Esophagus muscularis mucosa (tissue), 4 donors: ENCODE data around the gene HEATR5A. TPM values are rescaled to one million over a fixed set of nuclear protein-coding genes. Genes with fewer than 3 reads are reported as not detected.

ENCODE experiments used
- DNase-seq: peaks from one replicate; pipeline ENCODE4 v3.0.0-alpha.2; 2017; ENCODE audit errors: extremely low spot score
- H3K27ac ChIP-seq, 4 donors: fragments of 200-600 bp; sonication (generic); replicated peaks in 1 of 4; 1 replicate in 3 of 4; 2 replicates in 1 of 4; pipeline ENCODE4 v1.5.1; 2016 to 2019; ENCODE audit warnings: mild to moderate bottlenecking in 1 of 4
- H3K27me3 ChIP-seq, 4 donors: fragments of 200-600 bp; sonication (generic); one replicate each; pipeline versions ENCODE4 v1.5.1 to v1.6.0; 2016 to 2019
- H3K36me3 ChIP-seq, 4 donors: fragments of 200-600 bp; sonication (generic); one replicate each; pipeline ENCODE4 v1.5.1; 2016 to 2019
- H3K4me1 ChIP-seq, 4 donors: fragments of 200-600 bp; sonication (generic); one replicate each; pipeline ENCODE4 v1.5.1; 2016 to 2019
- H3K4me3 ChIP-seq, 4 donors: fragments of 200-600 bp; sonication (generic); 1 replicate in 2 of 4; 2 replicates in 2 of 4; pipeline ENCODE4 v1.5.1; 2016 to 2019; ENCODE audit warnings: mild to moderate bottlenecking in 4 of 4, moderate library complexity in 1 of 4
- H3K9me3 ChIP-seq, 4 donors: fragments of 200-600 bp; sonication (generic); 1 replicate in 3 of 4; 2 replicates in 1 of 4; pipeline ENCODE4 v1.5.1; 2016 to 2019
- CTCF ChIP-seq, 3 experiments: fragments of 200-600 bp in 2 of 3; fragments of 450-650 bp in 1 of 3; sonication (generic) in 2 of 3; IDR thresholded peaks; one replicate each; pipeline ENCODE4 v1.5.1; 2017 to 2019; ENCODE audit warnings: antibody characterized with exemption in 3 of 3, mild to moderate bottlenecking in 2 of 3, moderate library complexity in 1 of 3
- EP300 ChIP-seq: sonication (generic); formaldehyde crosslinking; IDR thresholded peaks from one replicate; pipeline ENCODE4 v1.6.1; 2017; ENCODE audit warnings: antibody characterized with exemption
- POLR2A ChIP-seq: fragments of 450-650 bp; IDR thresholded peaks from one replicate; pipeline ENCODE4 v1.6.1; 2017; ENCODE audit warnings: antibody characterized with exemption, moderate library complexity, mild to moderate bottlenecking, low read depth
- POLR2AphosphoS5 ChIP-seq, 2 donors: sonication (generic); formaldehyde crosslinking; IDR thresholded peaks; one replicate each; pipeline ENCODE4 v1.6.1; 2017; ENCODE audit warnings: antibody characterized with exemption in 2 of 2
- WGBS: methylation state at CpG from one replicate; pipeline ENCODE4 v1.1.5; 2018; 5-methylcytosine and 5-hydroxymethylcytosine counted together
- intact Hi-C: fragments of 100-400 bp; cut with DNase I; formaldehyde crosslinking; loops from one replicate; pipeline ENCODE4 v1.15.1; 2023
- total RNA-seq, 4 donors: library from RNA; depleted of rRNA; stranded (reverse); fragments of >200 nt; gene quantifications; one replicate each; pipeline versions ENCODE4 v1.1.0 to v1.2.1, GENCODE V29; 2016

The HEATR5A gene
- total RNA-seq, 4 donors from 2014 or later = 24.1 to 38.2 (median 28.2) TPM

- intact Hi-C loops = loop anchor here (2.0 to 5.0 kb wide), 2 partner anchors 36 to 103 kb away; partner anchors contain the start of genes HEATR5A and NUBPL
- Histone ChIP-seq H3K4me3 (peak overlapping the region; percentile 66 to 78 (median 72)), H3K4me1 (peaks cover 12 to 35% (median 31%) of the 10 kb centered on the region in 4 donors), H3K27ac (peak overlapping the region; percentile 85 to 94 (median 88)), H3K27me3 (no peaks in the 10 kb centered on the region), H3K9me3 (no peaks in the 10 kb centered on the region), H3K36me3 (peaks cover 0 to 2% (median under 1%) of the 10 kb centered on the region in 4 donors)
- TF ChIP-seq CTCF (IDR thresholded peaks at IDR 0.05) (no peak), EP300 (no peak), POLR2A (no peak), POLR2AphosphoS5 (IDR thresholded peaks at IDR 0.05) (no peak)
- WGBS = 61% methylated on average over 11 of the region's 11 CpGs
- DNase-seq = no peak
These were observed 37.6 kb upstream of the HEATR5A start for GRCh38 chr14:31457665-31458659.

- Histone ChIP-seq H3K36me3 (peaks cover 1 to 11% (median 8%) of the 10 kb centered on the region in 4 donors), H3K4me3 (peak within 1 kb of the TSS; percentile 66 to 78 (median 72)), H3K27me3 (no peaks in the 10 kb centered on the region), H3K4me1 (peaks cover 12 to 35% (median 31%) of the 10 kb centered on the region in 4 donors), H3K27ac (peak within 1 kb of the TSS; percentile 85 to 94 (median 88)), H3K9me3 (no peaks in the 10 kb centered on the region)
- whole genome bisulfite sequencing = 2% methylated on average over 20 of the region's 70 CpGs
- TF ChIP-seq POLR2AphosphoS5 (IDR thresholded peaks at IDR 0.05) (peak; percentile 91 to 93), CTCF (IDR thresholded peaks at IDR 0.05) (peak in 1 of 3 experiments; percentile 17), POLR2A (no peak)
- DNase-seq = peak; percentile 96
- intact Hi-C loops = loop anchor here (2.0 to 5.0 kb wide), 2 partner anchors 35 to 104 kb away; partner anchors contain the start of genes HEATR5A and NUBPL
These were observed 36.7 kb upstream of the HEATR5A start, which contains the start of gene DTD2 for GRCh38 chr14:31456841-31457664. TSS of gene DTD2 (minus strand) at chr14:31457506. CDS start at chr14:31457393, 113 bp downstream.

DNA sequence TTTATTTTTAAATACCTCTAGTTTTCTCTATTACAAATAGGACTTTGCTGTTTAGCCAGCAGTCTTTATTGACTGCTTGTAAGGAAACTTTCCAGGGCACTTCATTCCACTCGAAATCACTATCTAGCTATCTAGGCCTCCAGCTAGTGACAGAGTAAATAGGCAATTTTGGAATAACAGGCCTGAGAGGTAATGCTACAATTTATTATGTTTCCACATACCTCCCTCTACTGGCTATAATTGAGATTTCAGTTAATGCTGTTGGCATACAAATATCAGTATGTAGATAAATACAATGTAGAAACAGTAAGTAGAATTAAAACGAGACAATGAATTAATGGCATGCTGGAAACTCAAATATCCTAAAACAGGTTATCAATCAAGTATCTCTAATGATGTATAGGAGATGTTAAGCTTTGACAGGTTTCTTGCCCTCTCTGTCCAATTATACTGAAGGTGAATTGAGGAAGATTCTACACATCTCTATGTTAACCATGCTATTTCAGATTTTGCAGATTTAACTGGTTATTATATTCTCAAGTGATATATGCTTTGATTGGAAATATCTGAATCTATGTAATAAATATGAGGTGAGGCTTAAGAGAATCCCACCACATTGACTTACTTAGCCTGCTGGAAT, 29.7 kb upstream of the HEATR5A start:
- TF ChIP-seq CTCF (IDR thresholded peaks at IDR 0.05) (peak; percentile 36 to 66 (median 53)), POLR2AphosphoS5 (IDR thresholded peaks at IDR 0.05) (no peak)
- no peaks in the 10 kb centered on the region for H3K9me3 ChIP-seq
- H3K27ac ChIP-seq = no peak overlapping the region
- 38% methylated on average over 2 of the region's 2 CpGs for WGBS
- H3K4me3 ChIP-seq = no peak overlapping the region
- no peak for DNase-seq
- H3K4me1 ChIP-seq = peaks cover 0 to 16% (median 13%) of the 10 kb centered on the region in 4 donors
- H3K36me3 ChIP-seq = peaks cover 6 to 46% (median 19%) of the 10 kb centered on the region in 4 donors
- H3K27me3 ChIP-seq = no peaks in the 10 kb centered on the region
- intact Hi-C loops = no loop called here

GRCh38 chr14:31449136-31449535, 28.8 kb upstream of the HEATR5A start:
- H3K9me3 ChIP-seq = no peaks in the 10 kb centered on the region
- no peaks in the 10 kb centered on the region for H3K27me3 ChIP-seq
- 71% methylated on average over 8 of the region's 8 CpGs for WGBS
- peaks cover 0 to 7% (median 6%) of the 10 kb centered on the region in 4 donors for H3K4me1 ChIP-seq
- H3K4me3 ChIP-seq = no peak overlapping the region
- intact Hi-C loops = no loop called here
- no peak for DNase-seq
- TF ChIP-seq CTCF (IDR thresholded peaks at IDR 0.05) = no peak
- TF ChIP-seq POLR2AphosphoS5 (IDR thresholded peaks at IDR 0.05) = no peak
- no peak for TF ChIP-seq POLR2A
- TF ChIP-seq EP300 = no peak
- no peak overlapping the region for H3K27ac ChIP-seq
- H3K36me3 ChIP-seq = peaks cover 6 to 46% (median 19%) of the 10 kb centered on the region in 4 donors
